Transverse colon (tissue), 4 donors: ENCODE data around the gene PDS5A. TPM values are rescaled to one million over a fixed set of nuclear protein-coding genes. Genes with fewer than 3 reads are reported as not detected.

Experiments used
- DNase-seq: peaks from one replicate; pipeline ENCODE4 v3.0.0-alpha.2; 2019
- H3K27ac ChIP-seq, 4 donors: fragments of 200-600 bp; sonication (generic); 2 replicates each; pipeline ENCODE4 v1.5.1; 2016 to 2018; ENCODE audit warnings: inconsistent platforms in 4 of 4
- H3K27me3 ChIP-seq: fragments of 200-600 bp; sonication (generic); 2 replicates; pipeline ENCODE4 v1.5.1; 2017; ENCODE audit warnings: inconsistent platforms
- H3K36me3 ChIP-seq, 4 donors: fragments of 200-600 bp; sonication (generic); 2 replicates each; pipeline ENCODE4 v1.5.1; 2017 to 2019; ENCODE audit warnings: inconsistent platforms in 4 of 4
- H3K4me1 ChIP-seq, 4 donors: fragments of 200-600 bp; sonication (generic); 2 replicates each; pipeline ENCODE4 v1.5.1; 2017 to 2020; ENCODE audit warnings: inconsistent platforms in 4 of 4
- H3K4me3 ChIP-seq, 4 donors: fragments of 200-600 bp; sonication (generic); 1 replicate in 1 of 4; 2 replicates in 3 of 4; pipeline versions ENCODE4 v1.5.1 to v1.6.1; 2017 to 2019; ENCODE audit warnings: inconsistent platforms in 4 of 4
- H3K9me3 ChIP-seq, 2 donors: fragments of 200-600 bp; sonication (generic); 2 replicates each; pipeline ENCODE4 v1.5.1; 2017 to 2019; ENCODE audit warnings: inconsistent platforms in 2 of 2
- CTCF ChIP-seq, 5 experiments: fragments of 200-600 bp in 3 of 5; fragments of 450-650 bp in 2 of 5; sonication (generic) in 3 of 5; IDR thresholded peaks; 1 replicate in 2 of 5; 2 replicates in 3 of 5; pipeline ENCODE4 v1.5.1; 2016 to 2017; ENCODE audit warnings: antibody characterized with exemption in 5 of 5, inconsistent platforms in 3 of 5, mild to moderate bottlenecking in 2 of 5, moderate library complexity in 1 of 5
- EP300 ChIP-seq: sonication (generic); formaldehyde crosslinking; IDR thresholded peaks from one replicate; pipeline ENCODE4 v1.6.1; 2017; ENCODE audit warnings: antibody characterized with exemption, low read depth
- POLR2A ChIP-seq: fragments of 450-650 bp; IDR thresholded peaks from one replicate; pipeline ENCODE4 v1.6.1; 2016; ENCODE audit warnings: antibody characterized with exemption, mild to moderate bottlenecking, moderate library complexity
- POLR2AphosphoS5 ChIP-seq, 3 donors: sonication (generic); formaldehyde crosslinking; IDR thresholded peaks; one replicate each; pipeline ENCODE4 v1.6.1; 2016; ENCODE audit warnings: antibody characterized with exemption in 3 of 3
- WGBS, 2 donors: methylation state at CpG; one replicate each; pipeline ENCODE4 v1.1.5; 2018; ENCODE audit warnings: low coverage in 1 of 2; 5-methylcytosine and 5-hydroxymethylcytosine counted together
- in situ Hi-C, 4 donors: fragments of 200-750 bp; cut with MboI; loops; one replicate each; pipeline versions ENCODE4 v1.15.0 to v1.15.1; 2017; ENCODE audit warnings: low sequenced_read_pairs in 3 of 4, low pct_ligation_motif_present in 1 of 4, low pct_unique_long_range_greater_than_20kb in 1 of 4
- intact Hi-C: fragments of 100-400 bp; cut with DNase I; formaldehyde crosslinking; loops from one replicate; pipeline ENCODE4 v1.15.1; 2023; ENCODE audit warnings: low total_unique reads
- total RNA-seq, 4 donors: library from RNA; depleted of rRNA; stranded (reverse); fragments of >200 nt; gene quantifications; one replicate each; pipeline ENCODE4 v1.1.0, GENCODE V29; 2016

PDS5A gene
- total RNA-seq, 4 donors from 2014 or later: 62.1 to 74.0 (median 68.5) TPM

DNA sequence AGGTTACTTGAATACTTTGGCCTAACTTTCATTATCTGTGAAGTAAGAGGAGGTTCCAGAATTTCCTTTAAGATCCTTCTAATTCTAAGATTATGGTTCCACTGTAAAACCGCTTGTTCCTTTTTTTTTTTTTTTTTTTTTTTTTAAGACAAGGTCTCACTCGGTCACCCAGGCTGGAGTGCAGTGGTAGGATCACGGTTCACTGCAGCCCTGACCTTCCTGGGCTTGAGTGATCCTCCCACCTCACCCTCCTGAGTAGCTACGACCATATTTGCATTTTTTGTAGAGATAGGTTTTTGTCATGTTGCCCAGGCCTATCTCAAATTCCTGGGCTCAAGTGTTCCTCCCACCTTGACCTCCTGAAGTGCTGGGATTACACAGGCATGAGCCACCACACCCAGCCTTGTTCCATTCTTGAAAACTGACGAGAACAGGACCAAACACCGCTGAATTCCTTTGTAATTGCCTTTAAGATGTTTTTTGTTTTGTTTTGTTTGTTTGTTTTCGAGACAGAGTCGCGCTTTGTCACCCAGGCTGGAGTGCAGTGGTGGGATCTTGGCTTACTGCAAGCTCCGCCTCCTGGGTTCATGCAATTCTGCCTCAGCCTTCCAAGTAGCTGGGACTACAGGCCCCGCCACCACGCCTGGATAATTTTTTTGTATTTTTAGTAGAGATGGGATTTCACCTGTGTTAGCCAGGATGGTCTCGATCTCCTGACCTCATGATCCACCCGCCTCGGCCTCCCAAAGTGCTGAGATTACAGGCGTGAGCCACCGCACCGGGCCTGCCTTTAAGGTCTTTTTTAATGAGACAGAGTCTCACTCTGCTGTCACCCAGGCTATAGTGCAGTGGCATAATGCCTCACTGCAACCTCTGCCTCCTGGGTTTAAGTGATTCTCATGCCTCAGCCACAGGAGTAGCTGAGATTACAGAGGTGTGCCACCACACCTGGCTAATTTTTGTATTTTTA lies 6.8 kb downstream of the PDS5A start:
- intact Hi-C loops: loop anchor here (10.0 kb wide), 1 partner anchor 506 kb away; no protein-coding TSS in a partner anchor

DNA sequence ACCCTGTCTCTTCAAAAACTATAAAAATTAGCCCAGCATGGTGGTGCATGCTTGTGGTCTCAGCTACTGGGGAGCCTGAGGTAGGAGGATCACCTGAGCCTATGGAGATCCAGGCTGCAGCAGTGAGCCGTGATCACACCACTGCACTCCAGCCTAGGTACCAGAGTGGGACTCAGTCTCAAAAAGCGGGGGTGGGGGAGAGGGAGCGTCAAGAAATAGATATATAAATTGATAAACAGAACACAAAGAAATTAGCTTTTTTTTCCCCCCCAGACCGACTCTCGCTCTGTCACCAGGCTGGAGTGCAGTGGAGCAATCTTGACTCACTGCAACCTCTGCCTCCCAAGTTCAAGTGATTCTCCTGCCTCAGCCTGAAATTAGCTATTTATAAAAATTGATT lies 14.1 kb downstream of the PDS5A start:
- in situ Hi-C loops (loop anchor here in 2 of 4 donors (10.0 to 25.0 kb wide), 3 partner anchors 276 to 489 kb away; partner anchors contain the start of gene UBE2K (in 1 of the 2)), intact Hi-C loops (no loop called here)
- Histone ChIP-seq H3K9me3 (no peaks in the 10 kb centered on the region), H3K4me3 (no peak overlapping the region), H3K27me3 (no peaks in the 10 kb centered on the region), H3K4me1 (peaks cover 0 to 14% (median 0%) of the 10 kb centered on the region in 4 donors), H3K27ac (no peak overlapping the region), H3K36me3 (no peaks in the 10 kb centered on the region)
- DNase-seq: no peak
- 90 to 95% methylated on average over 2 to 5 of the region's 5 CpGs for WGBS, 2 donors
- TF ChIP-seq CTCF (IDR thresholded peaks at IDR 0.05): no peak
- no peak for TF ChIP-seq POLR2AphosphoS5 (IDR thresholded peaks at IDR 0.05)
- TF ChIP-seq POLR2A: no peak
- TF ChIP-seq EP300: no peak

More for the DNA sequence above, 6.8 kb downstream of the PDS5A start:
- Histone ChIP-seq H3K36me3 (peaks cover 0 to 13% (median 3%) of the 10 kb centered on the region in 4 donors), H3K27me3 (no peaks in the 10 kb centered on the region), H3K27ac (no peak overlapping the region), H3K9me3 (no peaks in the 10 kb centered on the region), H3K4me3 (no peak overlapping the region), H3K4me1 (peaks cover 18 to 58% (median 19%) of the 10 kb centered on the region in 4 donors)
- WGBS, 2 donors: 83 to 90% methylated on average over 15 to 18 of the region's 18 CpGs
- TF ChIP-seq POLR2AphosphoS5 (IDR thresholded peaks at IDR 0.05): no peak
- TF ChIP-seq CTCF (IDR thresholded peaks at IDR 0.05): no peak
- TF ChIP-seq POLR2A: no peak
- TF ChIP-seq EP300: no peak
- in situ Hi-C loops: loop anchor here (5.0 to 25.0 kb wide), 6 partner anchors 266 to 496 kb away; partner anchors contain the start of gene UBE2K (in 2 of the 4)
- DNase-seq: no peak

DNA sequence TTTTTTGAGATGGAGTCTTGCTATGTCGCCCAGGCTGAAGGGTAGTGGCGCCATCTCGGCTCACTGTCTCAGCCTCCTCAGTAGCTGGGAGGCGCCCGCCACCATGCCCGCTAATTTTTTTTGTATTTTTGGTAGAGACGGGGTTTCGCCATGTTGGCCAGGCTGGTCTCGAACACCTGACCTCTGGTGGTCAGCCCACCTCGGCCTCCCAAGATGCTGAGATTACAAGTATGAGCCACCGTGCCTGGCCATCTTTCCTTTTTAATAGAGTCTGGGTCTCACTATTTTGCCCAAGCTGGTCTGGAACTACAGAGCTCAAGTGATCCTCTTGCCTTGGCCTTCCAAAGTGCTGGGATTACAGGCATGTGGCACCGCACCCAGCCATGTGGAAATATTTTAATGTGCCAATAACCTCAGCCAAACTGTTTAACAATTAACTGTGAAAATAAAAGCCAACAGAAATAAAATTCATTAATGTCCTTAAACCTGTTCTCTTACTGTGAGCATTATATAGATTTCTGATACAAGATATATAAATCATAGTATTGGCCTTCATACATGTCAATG lies 16.3 kb downstream of the PDS5A start:
- peaks cover 0 to 11% (median 0%) of the 10 kb centered on the region in 4 donors for H3K4me1 ChIP-seq
- TF ChIP-seq POLR2AphosphoS5 (IDR thresholded peaks at IDR 0.05) (no peak), CTCF (IDR thresholded peaks at IDR 0.05) (no peak), EP300 (no peak)
- no peaks in the 10 kb centered on the region for H3K9me3 ChIP-seq
- H3K4me3 ChIP-seq: no peak overlapping the region
- in situ Hi-C loops: loop anchor here in 2 of 4 donors (10.0 to 25.0 kb wide), 3 partner anchors 274 to 487 kb away; partner anchors contain the start of gene UBE2K (in 1 of the 2)
- no peak for DNase-seq
- H3K27ac ChIP-seq: no peak overlapping the region
- H3K27me3 ChIP-seq: no peaks in the 10 kb centered on the region
- intact Hi-C loops: no loop called here
- 98 to 100% methylated on average over 7 to 12 of the region's 12 CpGs for WGBS, 2 donors
- no peaks in the 10 kb centered on the region for H3K36me3 ChIP-seq

DNA sequence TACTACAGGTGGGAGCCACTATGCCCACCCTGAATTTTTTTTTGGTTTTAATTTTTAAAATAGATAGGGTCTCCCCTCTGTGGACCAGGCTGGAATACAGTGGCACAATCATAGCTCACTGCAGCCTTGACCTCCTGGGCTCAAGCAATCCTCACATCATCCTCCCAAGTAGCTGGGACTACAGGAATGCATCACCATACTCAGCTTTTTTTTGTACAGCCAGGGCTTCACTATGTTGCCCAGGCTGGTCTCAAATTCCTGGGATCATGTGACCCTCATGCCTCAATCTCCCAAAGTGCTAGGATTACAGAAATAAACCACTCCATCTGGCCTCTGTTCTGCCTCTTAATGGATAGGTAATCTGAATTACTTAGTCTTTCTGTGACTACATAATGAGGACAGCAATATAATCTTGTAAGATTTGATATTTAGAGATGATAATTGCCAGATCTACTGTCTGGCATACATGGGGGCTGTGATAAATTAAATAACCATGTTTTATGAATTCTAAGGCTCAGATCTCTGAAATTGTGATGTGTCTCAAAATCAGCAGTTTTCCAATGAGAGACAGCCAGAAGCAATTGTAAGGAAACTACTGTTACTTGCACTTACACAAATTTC lies 26.7 kb downstream of the PDS5A start:
- Histone ChIP-seq H3K9me3 (no peaks in the 10 kb centered on the region), H3K27me3 (no peaks in the 10 kb centered on the region), H3K4me3 (no peak overlapping the region), H3K36me3 (no peaks in the 10 kb centered on the region), H3K4me1 (peaks cover 0 to 16% (median 8%) of the 10 kb centered on the region in 4 donors), H3K27ac (no peak overlapping the region)
- intact Hi-C loops (no loop called here), in situ Hi-C loops (loop anchor here in 1 of 4 donors (25.0 kb wide), 2 partner anchors 264 to 464 kb away; partner anchors contain the start of gene UBE2K)
- DNase-seq: no peak
- TF ChIP-seq CTCF (IDR thresholded peaks at IDR 0.05) (no peak), POLR2A (no peak), POLR2AphosphoS5 (IDR thresholded peaks at IDR 0.05) (no peak), EP300 (no peak)
